H1 (cell line): ENCODE results near the gene CHMP6. TPM values are rescaled to one million over a fixed set of nuclear protein-coding genes. Genes with fewer than 3 reads are reported as not detected.

ENCODE experiments used
- CTCF ChIA-PET: fragments of 300-600 bp; sonication (Branson Sonifier 250); formaldehyde crosslinking; loops from one replicate; lab custom pipeline; 2021; ENCODE audit not compliant: partially characterized antibody; lab: Charles Lee
- POLR2A ChIA-PET: fragments of 300-600 bp; sonication (Branson Sonifier 250); formaldehyde crosslinking; loops from one replicate; lab custom pipeline; 2021; ENCODE audit warnings: inconsistent platforms; ENCODE audit not compliant: partially characterized antibody; lab: Charles Lee
- DNase-seq, 2 experiments: peaks; one replicate each; pipeline versions ENCODE4 v3.0.0 to v3.0.0-alpha.2; 2010 to 2022; ENCODE audit warnings: low spot score in 2 of 2, low read depth in 1 of 2, mixed read lengths in 1 of 2
- FAIRE-seq: peaks from 2 replicates; lab custom pipeline; 2011; peaks lifted over from hg19 to GRCh38; lab: Jason Lieb, UNC
- H2AFZ ChIP-seq: 2 replicates; pipeline ENCODE4 v1.8.1; 2012; ENCODE audit warnings: low read length, inconsistent platforms
- H2AK5ac ChIP-seq: 2 replicates; pipeline ENCODE4 v1.6.1; 2013; ENCODE audit warnings: low read depth, low read length
- H2BK120ac ChIP-seq: replicated peaks from 2 replicates; pipeline ENCODE3; 2013; ENCODE audit warnings: low read depth, low read length, inconsistent platforms
- H2BK12ac ChIP-seq: 2 replicates; pipeline ENCODE4 v1.6.1; 2013; ENCODE audit warnings: low read depth, low read length
- H2BK15ac ChIP-seq: 2 replicates; pipeline ENCODE4 v1.6.1; 2013; ENCODE audit warnings: low read length
- H2BK20ac ChIP-seq: 2 replicates; pipeline ENCODE4 v1.6.1; 2013; ENCODE audit warnings: low read length
- H2BK5ac ChIP-seq: 2 replicates; pipeline ENCODE4 v1.6.1; 2013; ENCODE audit warnings: low read depth, low read length
- H3K14ac ChIP-seq: 2 replicates; pipeline ENCODE4 v1.6.1; 2013; ENCODE audit warnings: inconsistent platforms; ENCODE audit not compliant: insufficient read length
- H3K18ac ChIP-seq: 2 replicates; pipeline ENCODE4 v1.6.1; 2013; ENCODE audit warnings: low read length; ENCODE audit errors: extremely low read depth
- H3K23ac ChIP-seq: 2 replicates; pipeline ENCODE4 v1.6.1; 2013; ENCODE audit warnings: inconsistent platforms; ENCODE audit not compliant: insufficient read length
- H3K23me2 ChIP-seq: 2 replicates; pipeline ENCODE4 v1.6.1; 2013; ENCODE audit warnings: low read depth, low read length
- H3K27ac ChIP-seq: 2 replicates; pipeline ENCODE4 v1.6.1; 2011; ENCODE audit warnings: low read depth, low read length, inconsistent platforms
- H3K27me3 ChIP-seq, 4 experiments: replicated peaks in 1 of 4; 1 replicate in 1 of 4; 2 replicates in 3 of 4; pipeline versions ENCODE4 v1.6.1 to v1.8.1; 2011 to 2013; ENCODE audit warnings: low read length in 3 of 4, mild to moderate bottlenecking in 3 of 4, inconsistent platforms in 2 of 4, mixed read lengths in 2 of 4, moderate library complexity in 1 of 4; ENCODE audit not compliant: control insufficient read depth in 3 of 4, insufficient read depth in 3 of 4; ENCODE audit errors: extremely low read depth in 1 of 4
- H3K36me3 ChIP-seq, 4 experiments: 2 replicates each; pipeline versions ENCODE4 v1.6.1 to v1.8.1; 2011 to 2013; ENCODE audit warnings: mild to moderate bottlenecking in 4 of 4, low read length in 3 of 4, moderate library complexity in 2 of 4, control low read depth in 1 of 4, inconsistent platforms in 1 of 4; ENCODE audit not compliant: insufficient read depth in 4 of 4, control insufficient read depth in 2 of 4
- H3K4ac ChIP-seq: replicated peaks from 2 replicates; pipeline ENCODE3; 2013; ENCODE audit warnings: low read length, low read depth, mixed read lengths, inconsistent platforms; ENCODE audit not compliant: insufficient read length
- H3K4me1 ChIP-seq, 4 experiments: replicated peaks in 1 of 4; 1 replicate in 1 of 4; 2 replicates in 3 of 4; pipeline versions ENCODE4 v1.6.1 to v1.8.1; 2011 to 2013; ENCODE audit warnings: low read length in 3 of 4, inconsistent platforms in 2 of 4, mixed read lengths in 1 of 4; ENCODE audit not compliant: insufficient read depth in 4 of 4, control insufficient read depth in 3 of 4
- H3K4me2 ChIP-seq, 2 experiments: 2 replicates each; pipeline versions ENCODE4 v1.6.1 to v1.8.1; 2011 to 2013; ENCODE audit warnings: low read depth in 2 of 2, low read length in 2 of 2, control low read depth in 1 of 2, inconsistent platforms in 1 of 2, mild to moderate bottlenecking in 1 of 2; ENCODE audit not compliant: insufficient read depth in 1 of 2
- H3K4me3 ChIP-seq, 4 experiments: fragments of 200-600, 300-600 bp in 1 of 4; sonication (generic), shearing (Covaris generic), sonication (Bioruptor Twin) in 1 of 4; 2 replicates each; pipeline versions ENCODE4 v1.5.1 to v1.8.1; 2011 to 2016; ENCODE audit warnings: low read length in 4 of 4, low read depth in 3 of 4, control low read depth in 2 of 4, inconsistent platforms in 2 of 4, mild to moderate bottlenecking in 2 of 4, mixed read lengths in 1 of 4, moderate library complexity in 1 of 4; ENCODE audit not compliant: insufficient read depth in 2 of 4; ENCODE audit errors: extremely low read depth in 1 of 4
- H3K56ac ChIP-seq: replicated peaks from 2 replicates; pipeline ENCODE3; 2013; ENCODE audit warnings: low read depth, mild to moderate bottlenecking, mixed read lengths, low read length, inconsistent platforms; ENCODE audit not compliant: insufficient read length
- H3K79me1 ChIP-seq: 2 replicates; pipeline ENCODE4 v1.6.1; 2013; ENCODE audit warnings: low read depth, low read length, control low read depth
- H3K79me2 ChIP-seq, 2 experiments: 2 replicates each; pipeline versions ENCODE4 v1.6.1 to v1.8.1; 2012 to 2013; ENCODE audit warnings: low read length in 2 of 2, mild to moderate bottlenecking in 2 of 2, inconsistent platforms in 1 of 2; ENCODE audit not compliant: insufficient read depth in 2 of 2, control insufficient read depth in 1 of 2
- H3K9ac ChIP-seq, 4 experiments: replicated peaks in 1 of 4; 1 replicate in 1 of 4; 2 replicates in 3 of 4; pipeline versions ENCODE4 v1.6.1 to v1.8.1; 2011 to 2013; ENCODE audit warnings: low read depth in 3 of 4, low read length in 3 of 4, control low read depth in 2 of 4, mild to moderate bottlenecking in 2 of 4, moderate library complexity in 2 of 4, inconsistent platforms in 1 of 4; ENCODE audit errors: extremely low read depth in 1 of 4
- H3K9me3 ChIP-seq, 2 experiments: 2 replicates each; pipeline versions ENCODE4 v1.6.1 to v1.8.1; 2012 to 2013; ENCODE audit warnings: mild to moderate bottlenecking in 2 of 2, moderate library complexity in 2 of 2, control low read depth in 1 of 2, inconsistent platforms in 1 of 2, low read depth in 1 of 2, low read length in 1 of 2, mixed read lengths in 1 of 2; ENCODE audit not compliant: insufficient read depth in 2 of 2
- H4K20me1 ChIP-seq, 2 experiments: replicated peaks in 1 of 2; 2 replicates each; pipeline versions ENCODE3 to v1.8.1; 2011 to 2013; ENCODE audit warnings: inconsistent platforms in 2 of 2, low read length in 2 of 2, mild to moderate bottlenecking in 1 of 2; ENCODE audit not compliant: insufficient read depth in 2 of 2, control insufficient read depth in 1 of 2
- H4K5ac ChIP-seq: 2 replicates; pipeline ENCODE4 v1.6.1; 2013; ENCODE audit warnings: low read length, low read depth, mixed read lengths, inconsistent platforms; ENCODE audit not compliant: insufficient read length
- H4K8ac ChIP-seq: 2 replicates; pipeline ENCODE4 v1.8.0; 2013; ENCODE audit warnings: mild to moderate bottlenecking, moderate library complexity, low read length, inconsistent platforms; ENCODE audit not compliant: insufficient read depth; ENCODE audit errors: extremely low read depth
- H4K91ac ChIP-seq: replicated peaks from 2 replicates; pipeline ENCODE3; 2013; ENCODE audit warnings: low read length, mixed read lengths, inconsistent platforms; ENCODE audit not compliant: insufficient read length
- CREB1 ChIP-seq: IDR thresholded peaks from 2 replicates; pipeline ENCODE4 v1.6.1; 2012; ENCODE audit warnings: inconsistent platforms
- CTBP2 ChIP-seq: IDR thresholded peaks from 2 replicates; pipeline ENCODE4 v1.7.0; 2011; ENCODE audit warnings: borderline replicate concordance, mild to moderate bottlenecking, moderate library complexity, mixed read lengths, low read length; ENCODE audit not compliant: insufficient read depth, insufficient read length
- E2F6 ChIP-seq: IDR thresholded peaks from 2 replicates; pipeline ENCODE4 v1.6.1; 2012; ENCODE audit warnings: inconsistent platforms
- GABPA ChIP-seq: IDR thresholded peaks from 2 replicates; pipeline ENCODE4 v1.6.1; 2011; ENCODE audit warnings: mild to moderate bottlenecking, low read length, moderate library complexity, borderline replicate concordance; ENCODE audit not compliant: insufficient read depth
- SIRT6 ChIP-seq: IDR thresholded peaks from one replicate; pipeline ENCODE4 v1.7.1; 2012; ENCODE audit warnings: low read length, inconsistent platforms
- SIX5 ChIP-seq: IDR thresholded peaks from 2 replicates; pipeline ENCODE4 v1.6.1; 2011; ENCODE audit warnings: mild to moderate bottlenecking, low read depth, low read length
- SP1 ChIP-seq: IDR thresholded peaks from 2 replicates; pipeline ENCODE4 v1.6.1; 2011; ENCODE audit warnings: low read depth, low read length
- SP2 ChIP-seq: IDR thresholded peaks from 2 replicates; pipeline ENCODE4 v1.6.1; 2012; ENCODE audit warnings: mild to moderate bottlenecking, low read length, inconsistent platforms
- TAF7 ChIP-seq: optimal IDR thresholded peaks from 2 replicates; pipeline ENCODE3; 2011; ENCODE audit warnings: low read depth, mild to moderate bottlenecking, inconsistent platforms, low read length, moderate library complexity, borderline replicate concordance
- TBP ChIP-seq: IDR thresholded peaks from 2 replicates; pipeline ENCODE4 v1.6.1; 2011; ENCODE audit warnings: low read depth, low read length, improper control_type of control experiment
- TEAD4 ChIP-seq: IDR thresholded peaks from 2 replicates; pipeline ENCODE4 v1.6.1; 2012; ENCODE audit warnings: low read depth, low read length, inconsistent platforms, mixed read lengths
- WGBS, 2 experiments: shearing (Covaris generic) in 1 of 2; methylation state at CpG; one replicate each; pipeline versions ENCODE4 v1.1.6 to v1.1.7; 2013 to 2015; ENCODE audit warnings: low lambda C conversion rate in 2 of 2, mixed read lengths in 2 of 2, inconsistent platforms in 1 of 2, low coverage in 1 of 2, missing lambda C conversion rate in 1 of 2; ENCODE audit not compliant: insufficient replicate concordance in 2 of 2, insufficient coverage in 1 of 2, insufficient read length in 1 of 2; ENCODE audit errors: extremely low coverage in 1 of 2, missing lambda C conversion rate in 1 of 2; 5-methylcytosine and 5-hydroxymethylcytosine counted together
- polyA plus RNA-seq, 7 experiments: library from polyadenylated mRNA; depleted of rRNA in 3 of 7; stranded (reverse) in 5 of 7; unstranded in 2 of 7; fragments of >200 nt in 5 of 7; fragments of 200-250 nt in 2 of 7; gene quantifications; 1 replicate in 5 of 7; 2 replicates in 1 of 7; 4 replicates in 1 of 7; pipeline versions ENCODE4 v1.2.1 to v1.2.3, GENCODE V29; 2011 to 2013; ENCODE audit warnings: missing spikeins in 2 of 7, mixed read lengths in 2 of 7
- total RNA-seq: library from RNA; stranded (reverse); fragmentation: NEBNext Ultra II Directional; extraction: Animal tissue kit (Norgen Biotek cat#: 25700); gene quantifications from 2 replicates; pipeline ENCODE4 v1.2.1, GENCODE V29; 2021

CHMP6 gene
- total and polyA plus RNA-seq, 2 of the 8 experiments (the other 6 are each of a cell fraction or from before 2014, with no cell fraction given) = 15.7 to 24.3 TPM

DNA sequence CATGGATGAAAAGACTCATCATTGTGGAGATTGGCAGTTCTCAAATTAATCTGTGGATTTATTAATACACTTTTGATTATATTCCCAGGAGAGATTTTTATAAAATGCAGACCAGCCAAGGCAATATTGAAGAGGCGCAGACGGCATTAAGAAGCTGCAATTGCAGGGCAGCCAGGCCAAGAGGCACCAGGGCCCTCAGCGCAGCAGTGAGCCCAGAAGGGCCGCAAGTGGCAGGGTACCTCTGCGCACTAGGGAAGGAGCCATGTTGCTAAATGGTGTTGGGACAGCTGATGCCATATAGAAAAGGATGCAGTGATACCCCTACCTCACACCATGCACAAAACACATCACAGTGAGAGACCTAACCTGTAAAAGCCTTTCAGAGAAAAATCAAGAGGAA lies 36.6 kb upstream of the CHMP6 start:
- Histone ChIP-seq H3K9me3 (no peaks in the 10 kb centered on the region), H2BK20ac (no peak overlapping the region), H2BK5ac (no peak overlapping the region), H3K14ac (no peak overlapping the region), H3K18ac (no peak overlapping the region), H2BK15ac (no peak overlapping the region), H3K36me3 (no peaks in the 10 kb centered on the region), H3K79me2 (no peaks in the 10 kb centered on the region), H3K4me1 (no peaks in the 10 kb centered on the region), H3K4me2 (no peak overlapping the region), H2BK12ac (no peak overlapping the region), H2AFZ (no peak overlapping the region), H3K4ac (no peak overlapping the region), H3K9ac (no peak overlapping the region; a peak in 1 of 7 replicates), H3K27ac (no peak overlapping the region), H4K8ac (no peak overlapping the region), H3K23ac (no peak overlapping the region), H4K5ac (no peak overlapping the region), H2AK5ac (no peak overlapping the region), H3K79me1 (no peaks in the 10 kb centered on the region), H4K20me1 (peaks cover 0 to 3% of the 10 kb centered on the region in 2 experiments), H2BK120ac (no peak overlapping the region), H3K4me3 (no peak overlapping the region), H4K91ac (no peak overlapping the region), H3K23me2 (no peaks in the 10 kb centered on the region), H3K56ac (no peak overlapping the region), H3K27me3 (no peaks in the 10 kb centered on the region)
- TF ChIP-seq SP2 (no peak), SP1 (no peak), CREB1 (no peak), SIRT6 (no peak), TBP (no peak), TEAD4 (no peak), E2F6 (no peak), GABPA (no peak), CTBP2 (no peak), TAF7 (no peak), SIX5 (no peak)
- DNase-seq (no peak), FAIRE-seq (no peak)
- ChIA-PET POLR2A (no interaction called here), CTCF (interaction anchor here (0.9 to 2.1 kb wide), 2 partner anchors 11 to 17 kb away, joined by 3 to 6 read pairs; no protein-coding TSS in a partner anchor)
- 100% methylated on average over 5 of the region's 5 CpGs; no CpG with 5 or more reads in 1 of the 2 experiments for WGBS, 2 experiments
